Transverse colon (tissue), 4 donors: ENCODE results near the gene CFAP99.

Experiments used
- EP300 ChIP-seq: sonication (generic); formaldehyde crosslinking; IDR thresholded peaks from one replicate; pipeline ENCODE4 v1.6.1; 2017; ENCODE audit warnings: antibody characterized with exemption, low read depth
- POLR2A ChIP-seq: fragments of 450-650 bp; IDR thresholded peaks from one replicate; pipeline ENCODE4 v1.6.1; 2016; ENCODE audit warnings: antibody characterized with exemption, mild to moderate bottlenecking, moderate library complexity
- POLR2AphosphoS5 ChIP-seq, 3 donors: sonication (generic); formaldehyde crosslinking; IDR thresholded peaks; one replicate each; pipeline ENCODE4 v1.6.1; 2016; ENCODE audit warnings: antibody characterized with exemption in 3 of 3
- TF ChIP-seq, protein P1 (sequence below), 5 experiments: fragments of 200-600 bp in 3 of 5; fragments of 450-650 bp in 2 of 5; sonication (generic) in 3 of 5; IDR thresholded peaks; 1 replicate in 2 of 5; 2 replicates in 3 of 5; pipeline ENCODE4 v1.5.1; 2016 to 2017; ENCODE audit warnings: antibody characterized with exemption in 5 of 5, inconsistent platforms in 3 of 5, mild to moderate bottlenecking in 2 of 5, moderate library complexity in 1 of 5

GRCh38 chr4:2412885-2413716, 5.7 kb upstream of the CFAP99 start:
- TF ChIP-seq, protein P1, sequence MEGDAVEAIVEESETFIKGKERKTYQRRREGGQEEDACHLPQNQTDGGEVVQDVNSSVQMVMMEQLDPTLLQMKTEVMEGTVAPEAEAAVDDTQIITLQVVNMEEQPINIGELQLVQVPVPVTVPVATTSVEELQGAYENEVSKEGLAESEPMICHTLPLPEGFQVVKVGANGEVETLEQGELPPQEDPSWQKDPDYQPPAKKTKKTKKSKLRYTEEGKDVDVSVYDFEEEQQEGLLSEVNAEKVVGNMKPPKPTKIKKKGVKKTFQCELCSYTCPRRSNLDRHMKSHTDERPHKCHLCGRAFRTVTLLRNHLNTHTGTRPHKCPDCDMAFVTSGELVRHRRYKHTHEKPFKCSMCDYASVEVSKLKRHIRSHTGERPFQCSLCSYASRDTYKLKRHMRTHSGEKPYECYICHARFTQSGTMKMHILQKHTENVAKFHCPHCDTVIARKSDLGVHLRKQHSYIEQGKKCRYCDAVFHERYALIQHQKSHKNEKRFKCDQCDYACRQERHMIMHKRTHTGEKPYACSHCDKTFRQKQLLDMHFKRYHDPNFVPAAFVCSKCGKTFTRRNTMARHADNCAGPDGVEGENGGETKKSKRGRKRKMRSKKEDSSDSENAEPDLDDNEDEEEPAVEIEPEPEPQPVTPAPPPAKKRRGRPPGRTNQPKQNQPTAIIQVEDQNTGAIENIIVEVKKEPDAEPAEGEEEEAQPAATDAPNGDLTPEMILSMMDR (IDR thresholded peaks at IDR 0.05), result peak; percentile 34 to 61 (median 45)
- TF ChIP-seq POLR2AphosphoS5 (IDR thresholded peaks at IDR 0.05) (peak; percentile 70 to 73 (median 71)), EP300 (no peak), POLR2A (peak; percentile 58)
